Stimulated activated CD4-positive, alpha-beta T cell treated with anti-CD3 and anti-CD28 coated beads, Interleukin-4, amount 100 ng/mL, for 24 hours (primary cell): ENCODE measurements around the gene CYP11A1.
"Not testable (repeated sequence)": the region's sequence is repeated elsewhere in the genome, so short reads cannot be mapped to it uniquely, and the experiment has no call there.

ENCODE experiments used
- DNase-seq: peaks from one replicate; pipeline ENCODE4 v3.0.0-alpha.2; 2020

Gene CYP11A1

DNA sequence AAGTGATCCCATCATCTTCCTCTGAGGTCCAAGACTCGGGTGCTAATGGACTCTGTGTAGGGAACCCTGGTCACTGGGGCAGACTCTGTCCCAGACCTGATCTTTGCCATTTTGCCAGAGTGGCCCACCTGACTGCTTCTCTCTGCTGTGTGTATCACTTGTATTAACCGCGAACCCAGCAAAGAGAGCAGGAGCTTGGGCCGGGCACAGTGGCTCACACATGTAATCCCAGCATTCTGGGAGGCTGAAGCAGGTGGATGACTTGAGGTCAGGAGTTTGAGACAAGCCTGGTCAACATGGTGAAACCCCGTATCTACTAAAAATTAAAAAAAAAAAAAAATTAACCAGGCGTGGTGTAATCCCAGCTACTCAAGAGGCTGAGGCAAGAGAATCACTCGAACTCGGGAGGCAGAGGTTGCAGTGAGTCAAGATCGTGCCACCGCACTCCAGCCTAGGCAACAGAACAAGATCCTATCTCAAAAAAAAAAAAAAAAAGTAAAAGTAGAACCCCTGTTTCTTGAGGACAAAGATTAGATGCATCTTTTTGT lies 32.9 kb upstream of the CYP11A1 start:
- peak; percentile 44 for DNase-seq

DNA sequence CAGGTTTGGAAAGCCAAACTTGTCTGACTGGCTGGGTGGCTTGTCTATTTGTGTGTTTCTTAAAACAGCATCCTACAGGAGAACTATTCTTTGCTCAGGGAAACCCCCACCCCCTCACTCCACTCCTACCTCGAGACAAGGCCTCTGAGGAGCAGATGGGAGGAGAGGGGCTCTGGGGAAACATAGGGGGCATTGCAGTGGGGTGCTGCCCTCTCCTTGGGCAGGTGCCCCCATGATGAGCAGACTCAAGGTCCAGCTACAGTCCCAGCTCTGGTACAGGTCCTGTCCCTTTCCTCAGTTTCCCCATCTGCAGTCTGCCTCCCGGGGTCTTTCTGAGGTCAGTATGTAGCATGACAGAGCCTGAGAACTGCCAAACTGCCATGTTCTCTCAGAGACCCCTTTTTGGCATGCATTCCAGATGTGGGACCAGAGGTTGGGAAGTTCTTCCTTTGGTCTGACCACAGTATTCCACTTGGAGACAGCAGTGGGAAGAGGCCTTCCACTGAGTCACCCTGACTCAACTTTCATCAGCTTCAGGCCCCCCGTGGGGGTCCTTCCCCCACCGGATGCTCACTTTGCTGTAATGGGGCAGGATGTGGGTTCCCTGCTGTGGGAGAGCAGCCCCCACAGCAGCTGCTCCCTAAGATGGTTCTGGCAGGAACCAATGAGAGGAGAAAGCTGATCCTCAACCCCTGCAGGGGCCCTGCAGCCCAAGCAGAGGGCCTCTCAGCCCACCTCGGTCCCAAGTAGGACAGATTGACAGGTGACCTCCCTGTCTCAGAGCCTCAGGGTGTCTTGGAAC lies 32.3 kb upstream of the CYP11A1 start:
- peak; percentile 64 for DNase-seq

DNA sequence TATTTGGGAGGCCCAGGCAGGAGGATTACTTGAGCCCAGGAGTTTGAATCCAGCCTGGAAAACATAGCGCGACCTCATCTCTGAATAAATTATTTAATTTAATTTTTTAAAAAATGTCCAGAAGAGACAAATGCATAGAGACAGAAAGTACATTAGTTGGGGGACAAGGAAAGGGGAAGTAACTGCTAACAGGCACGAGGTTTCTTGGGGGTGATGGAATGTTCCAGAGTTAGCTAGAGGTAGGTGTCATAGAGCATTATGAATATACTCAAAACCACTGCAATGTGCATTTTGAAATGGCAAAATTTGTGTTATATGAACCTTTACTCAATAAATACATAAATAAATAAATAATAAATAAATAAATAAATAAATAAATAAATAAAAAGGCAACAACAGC lies 31.7 kb upstream of the CYP11A1 start:
- DNase-seq, result no peak

DNA sequence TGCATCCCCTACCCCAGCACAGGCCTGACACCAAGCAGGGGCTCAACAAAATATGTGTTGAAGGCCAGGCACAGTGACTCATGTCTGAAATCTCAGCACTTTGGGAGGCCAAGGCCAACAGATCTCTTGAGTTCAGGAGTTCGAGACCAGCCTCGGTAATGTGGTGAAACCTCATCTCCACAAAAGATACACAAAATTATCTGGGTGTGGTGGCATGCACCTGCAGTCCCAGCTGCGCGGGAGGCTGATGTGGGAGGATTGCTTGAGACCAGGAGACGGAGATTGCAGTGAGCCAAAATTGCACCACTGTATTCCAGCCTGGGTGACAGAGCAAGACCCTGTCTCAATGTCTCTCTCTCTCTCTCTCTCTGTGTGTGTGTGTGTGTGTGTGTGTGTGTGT lies 30.7 kb upstream of the CYP11A1 start:
- DNase-seq, result no peak

DNA sequence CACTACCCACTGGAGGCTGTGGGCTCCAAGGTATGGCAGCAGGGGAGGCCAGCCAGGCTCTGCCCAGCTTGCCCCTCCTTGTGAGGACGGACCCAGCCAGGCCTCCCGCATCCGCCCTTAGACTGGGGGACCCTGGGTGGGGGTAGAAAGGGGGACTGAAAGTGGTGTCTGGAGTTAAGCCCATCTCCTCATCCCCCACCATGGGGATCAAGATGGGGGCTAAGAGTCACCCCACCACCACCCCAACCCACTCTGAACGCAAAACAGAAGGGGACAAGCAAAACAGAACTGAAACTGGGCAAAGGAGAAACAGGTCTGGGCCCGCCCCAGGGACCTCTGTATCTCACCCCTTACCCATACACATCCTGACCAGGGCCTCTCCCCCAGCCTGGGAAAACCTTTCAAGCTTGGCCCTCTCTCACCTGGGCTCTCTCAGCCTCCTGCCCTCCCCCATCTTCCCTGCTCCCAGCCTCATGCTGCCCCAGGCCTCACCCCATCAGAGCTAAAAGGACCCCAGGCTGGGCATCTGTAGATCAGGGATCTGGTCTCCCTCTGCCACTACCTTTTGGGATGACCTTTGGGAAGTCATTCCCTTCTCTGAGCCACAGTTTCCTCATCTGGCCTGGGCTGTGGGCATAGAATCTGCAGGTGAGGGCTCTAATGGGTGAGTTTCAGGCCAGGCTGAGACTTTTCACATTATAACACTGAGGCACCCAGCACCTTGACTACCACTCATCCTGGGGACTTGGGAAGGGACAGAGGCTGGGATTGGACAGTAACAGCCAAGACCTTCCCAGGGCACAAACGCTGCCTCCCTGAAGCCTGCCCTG lies 30.0 kb upstream of the CYP11A1 start:
- no peak for DNase-seq

DNA sequence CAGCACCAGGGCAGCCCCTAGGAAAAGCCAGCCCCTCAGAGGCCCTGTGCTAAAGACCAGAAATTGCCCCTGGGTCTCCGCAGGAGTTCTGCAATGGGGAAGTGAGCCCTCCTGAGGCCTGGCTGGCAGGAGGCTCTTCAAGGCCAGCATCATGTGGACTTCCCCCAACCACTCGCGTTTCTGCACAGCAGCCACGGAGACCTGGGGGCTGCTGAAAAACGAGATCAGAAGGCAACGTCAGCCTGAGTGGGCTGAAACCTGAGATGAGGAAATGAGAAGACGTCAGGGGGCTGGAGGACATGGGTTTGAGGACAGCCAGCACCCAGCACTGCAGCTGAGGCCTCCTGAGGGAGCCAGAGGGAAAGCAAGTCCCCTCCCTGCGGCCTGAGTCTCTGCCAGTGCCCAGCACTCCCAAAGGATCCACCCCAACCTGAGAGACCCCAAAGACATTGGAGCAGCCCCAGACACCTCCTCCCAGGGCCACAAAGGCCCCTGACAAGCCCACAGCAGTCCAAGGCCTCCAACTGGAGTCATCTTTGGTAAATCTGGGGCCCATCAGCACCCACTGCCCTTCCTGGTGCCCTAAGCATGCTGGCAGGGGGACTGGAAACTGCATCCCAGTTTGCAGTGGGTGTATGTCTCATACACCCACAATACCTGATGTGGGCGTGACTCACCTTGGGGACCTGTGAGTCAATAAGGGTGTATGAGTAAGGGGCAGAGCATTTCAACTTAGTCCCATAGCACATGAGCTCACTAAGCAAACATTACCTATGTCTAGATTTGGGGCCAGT lies 29.2 kb upstream of the CYP11A1 start:
- DNase-seq, result peak; percentile 74

DNA sequence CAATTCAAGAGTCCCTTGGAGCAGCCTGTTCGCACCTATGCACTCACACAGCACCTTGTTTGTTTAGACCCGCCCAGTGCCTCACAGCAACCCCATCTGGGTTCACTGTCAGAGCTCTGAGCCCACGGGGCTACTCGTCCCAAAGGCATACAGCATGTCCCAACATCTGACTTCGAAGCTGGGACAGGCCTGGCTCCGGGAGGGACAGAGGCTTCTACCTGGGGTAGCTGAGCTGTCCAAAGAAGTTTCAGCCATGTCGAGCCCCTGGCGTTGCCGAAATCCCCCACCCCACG lies 28.6 kb upstream of the CYP11A1 start:
- no peak for DNase-seq

DNA sequence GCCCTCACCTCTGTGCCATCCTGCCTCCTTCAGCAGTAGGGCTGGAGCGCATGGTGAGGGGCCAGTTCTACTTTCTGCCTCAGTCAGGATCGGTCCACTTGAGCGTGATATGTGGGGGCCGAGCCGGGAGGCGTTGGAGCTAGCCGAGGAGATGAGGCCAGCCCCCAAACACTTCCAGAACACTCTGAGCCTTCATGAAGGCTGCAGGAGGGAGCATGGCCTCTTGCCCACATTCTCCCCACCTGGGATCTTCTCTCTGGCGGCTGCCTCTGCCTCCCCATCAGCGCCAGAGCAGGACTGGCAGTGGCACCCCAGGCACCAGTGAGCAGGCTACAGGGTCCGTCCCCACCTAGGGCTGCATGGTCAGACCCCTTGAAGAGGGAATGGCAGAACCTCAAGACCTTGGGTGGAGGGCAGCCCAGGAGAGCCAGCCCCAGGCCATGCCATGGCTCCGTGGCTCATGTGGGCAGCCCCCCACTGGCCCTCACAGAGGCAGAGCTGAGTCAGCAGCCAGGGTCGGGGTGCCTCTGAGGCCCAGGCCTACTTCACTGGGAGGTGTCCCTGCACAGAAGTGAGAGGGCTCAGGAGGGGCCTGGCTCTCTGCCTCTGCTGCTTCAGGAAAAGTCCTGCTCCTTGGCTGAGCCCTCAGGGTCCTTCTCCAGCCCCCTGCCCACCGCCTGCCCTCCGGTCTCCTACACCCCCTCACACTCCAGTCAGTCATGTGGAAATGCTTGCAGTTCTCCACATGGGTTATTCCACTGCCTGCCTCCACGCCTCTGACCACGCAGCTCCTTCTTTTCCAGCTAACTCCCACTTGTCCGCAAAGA lies 28.1 kb upstream of the CYP11A1 start:
- no peak for DNase-seq

DNA sequence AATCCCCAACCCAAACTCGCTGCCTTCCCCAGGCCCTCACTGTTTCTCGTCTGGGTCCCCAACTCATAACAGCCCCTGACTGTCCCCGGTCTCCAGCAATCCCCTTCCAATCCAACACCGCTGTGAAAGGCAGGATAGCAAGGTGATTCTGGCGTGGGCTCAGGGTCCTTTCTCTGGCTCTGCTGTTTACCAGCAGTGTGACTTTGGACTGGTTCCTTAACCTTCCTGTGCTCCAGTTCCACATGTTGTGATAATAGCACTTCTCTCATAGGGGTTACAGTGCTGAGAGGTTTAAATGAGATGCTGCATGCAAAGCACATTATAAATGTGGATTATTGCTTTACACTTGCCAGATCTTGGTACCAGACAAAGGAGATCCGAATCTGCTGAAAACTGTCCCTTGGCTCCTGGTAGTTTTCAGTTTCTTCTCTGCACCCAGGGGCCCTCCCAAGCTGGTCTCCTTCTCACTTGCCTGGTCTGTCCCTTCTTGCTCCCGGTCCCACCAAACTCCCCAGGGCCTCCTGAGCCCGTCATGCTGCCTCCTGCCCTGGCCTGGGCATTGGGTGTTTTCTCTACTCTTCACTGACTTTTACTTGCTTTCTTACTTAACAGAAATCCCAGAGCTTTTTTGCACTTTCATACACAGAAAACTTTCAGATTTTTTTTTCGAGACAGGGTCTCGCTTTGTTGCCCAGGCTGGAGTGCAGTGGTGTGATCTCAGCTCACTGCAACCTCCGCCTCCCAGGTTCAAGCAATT lies 26.8 kb upstream of the CYP11A1 start:
- DNase-seq, result no peak

DNA sequence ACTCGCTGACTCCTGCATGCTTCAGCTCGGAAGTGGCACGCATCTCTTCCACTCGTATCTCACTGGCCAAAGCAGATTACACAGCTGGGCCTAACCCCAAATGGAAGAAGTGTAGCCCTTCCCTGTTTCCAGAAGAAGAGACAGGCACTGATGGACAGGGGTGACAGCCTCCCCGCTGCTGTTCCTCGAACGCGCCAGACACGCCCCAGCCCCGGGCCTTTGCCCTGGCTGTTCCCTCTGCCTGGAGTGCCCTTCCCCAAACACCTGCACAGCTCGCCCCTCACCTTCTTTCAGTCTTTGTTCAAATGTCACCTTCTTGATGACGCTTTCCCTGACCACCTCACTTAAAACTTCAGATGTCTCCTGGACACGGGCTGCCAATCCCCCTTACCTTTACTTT lies 26.0 kb upstream of the CYP11A1 start:
- DNase-seq, result no peak

DNA sequence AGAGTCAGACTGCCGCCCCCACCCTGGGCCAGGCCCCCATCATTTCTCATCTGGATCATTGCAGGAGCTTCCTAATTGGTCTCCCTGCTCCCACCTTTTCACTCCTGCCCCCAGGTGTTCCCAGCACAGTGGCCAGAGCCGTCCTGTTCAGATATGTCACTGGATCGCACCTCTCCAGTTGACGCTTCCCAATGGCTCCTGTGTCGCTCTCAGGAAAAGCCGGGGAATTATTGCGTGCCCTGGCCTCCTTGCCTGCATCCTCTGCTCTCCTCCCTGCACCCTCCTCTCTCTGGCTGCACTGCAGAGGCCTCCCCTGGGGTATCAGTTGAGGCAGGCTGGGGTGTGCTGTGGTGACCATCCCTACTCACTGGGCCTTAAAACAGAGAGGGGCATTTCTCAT lies 25.5 kb upstream of the CYP11A1 start:
- DNase-seq, result no peak

DNA sequence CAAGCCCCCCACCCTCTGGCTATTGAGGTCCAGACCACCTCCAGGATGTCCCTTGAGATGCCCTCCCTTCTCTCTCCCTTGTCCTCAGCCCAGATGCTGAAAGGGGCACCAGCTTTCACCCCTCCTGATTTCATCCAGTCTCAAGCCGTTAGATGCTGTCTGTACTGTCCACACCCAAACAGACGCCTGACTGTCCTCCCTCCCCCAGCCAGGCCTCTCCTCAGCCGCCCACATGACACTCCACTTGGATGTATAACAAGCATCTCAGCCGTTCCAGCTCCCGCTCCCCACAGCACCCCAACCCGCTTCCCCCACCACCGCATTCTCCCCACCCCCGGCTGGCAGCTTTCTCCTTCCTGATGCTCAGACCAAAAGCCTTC lies 25.0 kb upstream of the CYP11A1 start:
- no peak for DNase-seq

DNA sequence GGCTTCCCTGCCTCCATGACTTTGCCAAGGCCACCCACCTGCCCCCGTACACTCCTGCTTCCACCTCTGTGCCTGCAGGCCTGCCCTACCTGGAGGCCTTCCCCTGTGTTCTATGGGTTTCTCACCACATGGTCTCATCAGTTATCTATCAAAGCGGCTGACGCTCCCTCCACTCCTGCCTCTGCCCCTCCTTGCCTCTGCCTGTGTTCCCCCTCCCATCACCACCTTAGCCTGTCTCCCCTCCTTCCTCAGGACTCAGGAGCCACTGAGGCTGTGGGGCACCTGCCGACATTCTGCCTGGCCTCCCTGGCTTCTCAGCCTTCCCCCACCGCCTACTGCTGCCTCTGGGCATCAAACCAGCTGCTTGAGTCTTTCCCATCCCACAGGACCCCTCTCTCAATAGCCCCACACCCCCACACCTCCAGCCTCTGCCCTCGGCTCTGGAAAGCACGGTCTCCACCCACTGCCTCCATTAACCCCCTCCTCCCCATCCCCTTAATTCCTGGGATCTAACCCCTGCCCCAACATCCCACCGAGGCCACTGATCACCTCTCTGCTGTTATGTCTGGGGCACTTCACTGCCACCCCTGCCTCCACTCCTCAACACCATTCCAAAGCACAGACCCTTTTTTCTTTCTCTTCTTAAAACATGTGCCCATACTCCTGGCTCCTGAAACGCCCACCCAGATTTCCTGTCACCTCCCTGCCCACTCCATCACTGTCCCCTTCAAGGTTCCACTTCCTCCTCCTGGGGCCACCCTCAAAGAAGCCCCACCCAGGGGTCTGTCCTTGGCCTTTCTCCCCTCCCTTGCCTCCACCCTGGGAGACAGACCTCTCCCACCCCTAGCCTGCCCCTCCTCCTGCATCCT lies 24.4 kb upstream of the CYP11A1 start:
- no peak for DNase-seq

DNA sequence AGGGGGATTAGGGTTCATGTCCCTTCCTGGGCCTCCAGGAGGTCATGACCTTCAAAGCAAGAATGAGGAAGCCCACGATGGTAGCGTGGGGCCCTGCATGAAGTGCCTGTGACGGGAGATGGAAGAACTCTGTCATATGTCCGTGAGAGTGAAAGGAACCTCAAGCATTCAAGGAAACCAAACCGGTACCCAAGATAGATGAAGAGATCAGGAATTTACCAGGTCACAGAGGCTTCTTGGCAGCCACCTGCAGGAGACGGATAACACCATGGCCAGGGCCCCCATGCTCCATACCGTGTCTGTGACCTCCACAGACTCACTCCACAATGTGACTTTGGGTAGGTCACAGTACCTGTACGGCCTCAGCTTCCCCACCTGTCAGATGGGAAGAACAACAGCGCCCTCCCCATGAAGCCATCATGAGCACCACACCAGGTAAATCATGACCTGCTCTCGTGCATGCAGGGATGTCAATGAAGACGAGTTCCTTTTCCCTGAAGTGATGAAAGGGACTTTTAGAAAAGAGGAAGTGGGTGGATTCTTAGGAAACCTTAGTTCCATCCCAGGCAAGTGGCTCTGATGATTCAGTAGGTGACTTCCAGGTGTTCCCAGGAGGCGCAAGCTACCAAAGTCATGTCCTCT lies 23.3 kb upstream of the CYP11A1 start:
- no peak for DNase-seq

DNA sequence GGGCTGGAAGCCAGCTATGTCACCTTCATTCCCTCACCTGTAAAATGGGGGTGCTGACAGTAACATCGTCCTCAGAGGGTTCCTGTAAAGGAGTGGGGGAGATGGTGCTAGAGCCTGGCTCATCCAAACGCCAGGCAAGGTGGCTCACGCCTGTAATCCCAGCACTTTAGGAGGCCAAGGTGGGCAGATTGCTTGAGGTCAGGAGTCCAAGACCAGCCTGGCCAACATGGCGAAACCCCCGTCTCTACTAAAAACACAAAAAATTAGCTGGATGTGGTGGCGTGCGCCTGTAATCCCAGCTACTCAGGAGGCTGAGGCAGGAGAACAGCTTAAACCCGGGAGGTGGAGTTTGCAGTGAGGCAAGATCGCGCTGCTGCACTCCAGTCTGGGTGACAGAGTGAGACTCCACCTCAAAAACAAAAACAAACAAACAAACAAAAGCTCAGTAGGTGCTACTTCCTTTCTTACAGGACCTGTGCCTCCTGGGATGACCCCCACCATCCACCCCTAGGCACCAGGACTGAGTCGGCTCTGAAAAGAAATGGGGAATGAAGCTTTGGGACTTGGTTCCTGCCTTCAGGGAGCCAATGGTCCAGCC lies 22.7 kb upstream of the CYP11A1 start:
- DNase-seq, result not testable (repeated sequence)

DNA sequence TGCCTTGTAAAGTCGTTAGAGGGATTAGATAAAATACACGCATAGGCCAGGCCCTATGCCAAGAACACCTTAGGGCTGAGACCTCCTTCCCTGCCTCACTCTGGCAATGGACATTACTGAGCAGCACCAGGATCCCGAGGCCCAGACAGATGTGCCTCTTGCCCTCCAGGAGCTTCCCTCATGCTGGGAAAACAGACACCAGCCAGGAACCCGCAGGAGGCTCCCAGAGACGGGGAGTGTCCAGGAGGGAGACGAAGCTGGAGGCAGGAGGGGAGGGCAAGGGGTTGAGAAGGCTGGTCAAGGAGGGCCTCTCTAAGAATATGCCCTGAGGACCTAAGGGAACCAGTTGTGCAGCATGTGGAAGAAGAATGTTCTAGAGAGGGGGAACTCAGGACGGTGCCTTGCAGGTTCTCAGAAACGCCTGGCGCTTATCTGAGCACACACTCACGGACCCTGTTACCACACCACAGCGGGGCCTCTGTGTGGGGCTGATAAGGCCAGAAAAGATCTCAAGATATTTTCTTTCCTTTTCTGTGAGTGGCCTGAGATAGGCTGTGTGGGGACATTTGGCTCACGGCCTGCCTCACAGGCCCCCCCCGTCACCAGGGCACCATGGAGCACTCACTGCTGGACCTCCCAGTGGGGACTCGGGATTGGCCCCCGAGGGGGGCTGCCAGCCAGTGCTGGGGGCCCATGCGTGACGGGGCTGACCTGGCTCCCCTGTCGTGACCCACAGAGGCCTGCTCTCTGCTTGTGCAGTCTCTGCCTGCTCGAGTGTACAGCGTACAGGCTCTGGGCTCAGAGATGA lies 22.0 kb upstream of the CYP11A1 start:
- no peak for DNase-seq

DNA sequence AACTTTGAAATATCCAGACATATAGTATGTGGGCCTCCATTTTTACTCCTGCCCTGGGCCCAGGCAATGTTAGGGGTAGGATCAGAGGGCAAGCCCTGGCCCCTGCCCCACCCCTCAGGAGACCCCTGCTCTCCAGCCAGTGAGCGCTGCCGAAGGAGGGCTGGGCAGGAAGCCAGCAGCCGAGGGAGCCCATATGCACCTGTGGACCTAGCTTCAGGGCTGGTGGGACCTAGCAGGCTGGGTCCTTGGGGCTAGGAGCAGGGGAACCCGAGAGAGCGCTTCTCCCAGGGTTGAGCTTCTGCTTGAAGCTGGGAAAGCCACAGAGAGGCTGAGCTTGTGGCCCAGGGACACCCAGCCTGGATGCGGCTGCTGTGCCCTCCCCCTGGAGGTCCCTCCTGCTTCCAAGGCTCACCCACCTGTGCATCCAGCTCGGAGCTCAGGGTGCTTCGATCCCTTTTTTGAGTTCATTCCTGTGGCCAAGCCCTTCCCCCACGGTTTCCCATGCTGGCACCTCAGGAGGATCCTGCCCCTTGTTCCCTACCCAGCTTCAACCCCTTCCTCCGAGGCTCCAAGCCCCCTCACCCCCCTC lies 21.0 kb upstream of the CYP11A1 start:
- no peak for DNase-seq

DNA sequence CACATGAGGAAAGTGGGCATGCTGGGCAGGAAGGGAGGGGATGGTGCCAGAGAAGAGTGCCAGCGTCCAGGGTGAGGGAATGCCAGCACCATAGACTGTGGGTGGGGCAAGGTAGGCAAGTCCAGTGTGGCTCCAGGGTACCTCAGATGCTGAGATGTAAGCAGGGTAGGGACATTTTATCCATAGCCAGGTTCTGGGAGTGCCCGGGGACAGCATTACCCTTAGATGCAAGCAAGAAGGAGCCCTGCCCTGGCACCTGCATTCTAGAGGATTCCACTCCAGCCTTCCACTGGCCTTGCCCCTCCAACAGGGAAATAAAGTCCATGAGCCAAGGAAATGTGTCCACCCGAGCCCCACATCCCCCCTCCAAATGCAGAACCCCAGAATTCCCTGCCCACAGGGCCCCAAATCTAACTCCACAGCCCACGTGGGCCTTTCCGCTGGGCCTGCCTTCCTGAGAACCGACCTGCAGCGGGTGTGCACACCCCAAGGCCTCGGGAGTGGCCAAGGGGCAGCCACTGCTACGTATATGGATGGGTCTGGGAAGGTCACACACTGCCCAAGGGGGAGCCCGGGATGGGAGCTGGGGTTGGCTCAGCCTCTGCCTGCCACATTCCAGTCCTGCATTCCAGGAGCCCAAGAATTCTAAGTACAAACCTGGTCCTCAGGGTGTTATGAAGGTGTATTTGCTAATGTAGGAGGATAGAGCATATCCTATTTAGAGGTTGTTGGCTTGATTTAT lies 20.3 kb upstream of the CYP11A1 start:
- DNase-seq, result no peak
